Limb (tissue), 2 donors: ENCODE results near the gene SIDT2.

Source experiments
- DNase-seq, 2 donors: peaks; one replicate each; pipeline ENCODE4 v3.0.0-alpha.2; 2016; ENCODE audit errors: extremely low spot score in 2 of 2

The SIDT2 gene

DNA sequence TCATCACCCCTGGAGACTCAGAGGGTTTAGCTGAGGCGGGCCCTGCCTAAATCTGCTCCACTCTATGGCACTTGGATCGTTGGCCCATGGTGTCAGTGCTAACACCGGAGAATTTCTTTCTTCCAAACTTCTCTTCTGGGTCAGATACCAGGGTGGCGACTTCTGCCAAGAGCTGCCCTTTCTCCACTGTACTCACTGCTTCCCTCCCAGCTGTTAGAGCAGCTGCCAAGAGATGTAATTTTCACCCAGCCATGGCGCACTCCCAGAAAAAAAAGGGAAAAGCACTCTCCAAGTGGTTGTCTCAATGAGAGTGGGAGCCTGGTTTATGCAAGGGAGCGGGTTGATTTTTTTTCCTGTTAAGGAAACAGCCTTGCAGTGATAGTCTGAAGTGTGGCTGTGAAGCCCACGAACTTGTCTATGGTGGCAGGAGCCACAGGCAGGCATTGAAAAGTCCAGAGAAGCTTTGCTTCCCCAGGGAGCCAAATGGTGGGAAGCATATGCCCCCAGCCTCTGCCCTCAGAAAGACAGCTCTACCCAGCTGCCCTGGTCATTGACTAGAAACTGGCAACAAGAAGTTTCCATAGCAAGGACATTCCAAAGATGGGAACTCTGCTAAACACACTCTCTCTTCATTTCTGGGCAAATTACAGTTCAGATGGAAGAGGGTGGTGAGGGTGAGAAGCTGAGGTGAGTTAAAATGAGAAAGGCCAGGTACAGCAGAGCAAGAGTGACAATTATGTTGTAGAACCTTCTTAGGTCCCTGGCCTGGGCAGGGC, 42.6 kb downstream of the SIDT2 start:
- DNase-seq = peak in 1 of 2 donors; percentile 64

DNA sequence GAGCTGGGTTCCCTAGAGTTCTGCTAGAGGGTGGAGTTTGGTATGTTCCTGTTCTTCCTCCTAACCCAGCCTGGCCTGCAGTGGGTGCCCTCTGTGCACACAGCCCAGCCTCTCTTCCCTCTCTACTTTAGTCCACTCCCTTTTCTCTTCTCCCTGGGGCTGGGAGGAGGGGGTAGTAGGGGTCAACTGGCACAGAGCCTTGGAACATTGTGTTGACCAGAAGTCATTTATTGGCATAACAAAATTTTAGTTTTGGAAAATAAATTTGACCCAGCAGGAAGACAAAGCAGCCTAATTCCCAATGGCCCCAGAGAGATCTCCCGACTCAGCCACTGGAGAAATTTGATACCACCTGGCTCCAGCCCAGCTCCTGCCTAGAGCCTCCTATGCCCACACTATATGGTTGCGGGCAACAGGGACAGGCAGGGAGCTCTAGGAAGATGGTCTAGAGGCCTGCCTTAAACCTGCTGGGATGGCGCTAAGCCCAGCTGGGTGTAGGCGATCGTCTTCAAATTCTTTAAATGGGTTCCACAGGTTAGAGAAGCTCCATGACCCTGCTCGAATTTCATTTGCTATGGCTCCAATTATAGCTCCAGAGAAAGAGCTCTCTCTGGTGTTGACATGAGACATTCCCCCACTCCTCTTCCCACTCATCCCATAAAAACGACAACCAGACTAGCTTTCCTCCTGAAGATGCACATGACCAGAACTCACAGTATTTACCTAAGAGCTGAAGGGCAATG, 43.4 kb downstream of the SIDT2 start:
- peak in 1 of 2 donors; percentile 64 for DNase-seq

DNA sequence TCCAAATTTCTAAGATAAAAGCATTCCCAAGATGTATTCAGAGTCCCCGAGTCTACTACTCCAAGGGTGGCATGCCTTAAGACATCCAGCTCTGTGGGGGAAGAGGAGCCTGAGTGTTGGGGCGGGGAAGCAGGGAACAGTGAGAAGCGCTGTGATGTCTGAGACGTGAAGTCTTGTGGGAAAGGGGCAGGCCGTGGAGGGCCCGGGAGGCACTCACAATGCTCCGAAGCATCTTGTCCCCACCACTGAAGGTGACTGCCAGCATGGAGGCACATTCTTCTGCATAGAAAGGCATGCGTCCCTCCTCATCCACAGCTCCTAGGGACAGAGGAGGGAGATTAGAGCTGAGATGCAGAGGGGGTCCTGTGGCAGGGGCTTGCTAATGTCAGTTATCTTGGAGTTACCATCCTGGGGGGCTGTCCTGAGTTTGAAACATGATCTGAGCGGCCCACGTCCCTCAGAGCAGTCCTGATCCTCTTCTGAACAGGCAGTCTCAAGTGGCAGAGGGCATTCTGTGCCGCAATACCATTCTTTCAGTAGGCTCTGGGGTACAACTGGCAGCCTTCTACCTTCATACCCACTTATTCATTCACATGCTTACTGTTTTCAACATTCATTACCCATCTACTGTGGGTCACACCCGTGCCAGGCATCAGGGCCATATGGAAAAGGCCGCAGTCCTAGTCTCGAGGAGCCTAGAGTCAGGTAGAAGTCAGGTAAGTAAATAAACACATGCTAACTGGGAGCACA, 44.6 kb downstream of the SIDT2 start:
- no peak for DNase-seq

DNA sequence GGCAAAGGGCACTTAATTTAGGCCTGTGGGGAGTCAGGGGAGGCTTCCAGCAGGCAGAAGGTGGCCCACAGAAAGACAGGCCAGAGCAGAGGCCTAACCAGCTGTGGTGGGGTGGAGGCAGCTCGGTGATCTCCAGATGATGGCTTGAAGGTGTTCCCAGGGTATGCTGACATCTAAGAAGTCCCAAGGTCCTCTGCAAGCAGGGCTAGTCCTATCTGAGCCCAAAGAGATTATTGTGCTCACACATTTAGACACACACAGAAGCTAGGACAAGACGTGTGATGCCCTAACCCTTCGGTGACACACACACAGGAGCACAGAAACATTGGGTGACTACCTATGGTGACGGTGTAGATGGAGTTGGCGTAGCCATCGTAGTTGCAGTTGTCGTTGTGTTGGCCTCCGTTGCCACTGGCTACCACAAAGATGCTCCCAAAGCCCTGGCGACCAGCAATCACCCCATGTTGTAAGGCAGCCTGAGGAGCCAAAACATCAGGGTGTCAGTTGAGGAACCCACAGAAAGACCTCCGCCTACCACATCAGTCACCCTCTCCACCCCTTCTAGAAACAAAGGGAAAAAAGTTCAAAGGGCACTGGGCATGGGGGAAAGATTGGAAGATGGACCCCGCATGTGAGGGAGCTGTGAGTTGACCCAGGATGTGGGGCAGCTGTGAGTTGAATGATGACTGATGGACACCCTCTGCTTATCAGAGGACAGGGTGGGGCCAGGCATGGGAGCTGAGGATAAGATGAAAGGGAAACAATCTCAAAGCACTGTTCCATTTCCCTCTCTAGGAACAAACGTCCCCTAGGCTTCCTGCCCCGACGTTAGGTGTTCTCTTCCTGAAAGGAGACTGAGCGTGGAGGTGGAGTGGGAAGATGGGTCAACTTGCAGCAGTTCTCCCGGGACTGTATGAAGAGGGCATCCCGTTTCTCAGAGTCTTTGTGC, 45.5 kb downstream of the SIDT2 start:
- no peak for DNase-seq

DNA sequence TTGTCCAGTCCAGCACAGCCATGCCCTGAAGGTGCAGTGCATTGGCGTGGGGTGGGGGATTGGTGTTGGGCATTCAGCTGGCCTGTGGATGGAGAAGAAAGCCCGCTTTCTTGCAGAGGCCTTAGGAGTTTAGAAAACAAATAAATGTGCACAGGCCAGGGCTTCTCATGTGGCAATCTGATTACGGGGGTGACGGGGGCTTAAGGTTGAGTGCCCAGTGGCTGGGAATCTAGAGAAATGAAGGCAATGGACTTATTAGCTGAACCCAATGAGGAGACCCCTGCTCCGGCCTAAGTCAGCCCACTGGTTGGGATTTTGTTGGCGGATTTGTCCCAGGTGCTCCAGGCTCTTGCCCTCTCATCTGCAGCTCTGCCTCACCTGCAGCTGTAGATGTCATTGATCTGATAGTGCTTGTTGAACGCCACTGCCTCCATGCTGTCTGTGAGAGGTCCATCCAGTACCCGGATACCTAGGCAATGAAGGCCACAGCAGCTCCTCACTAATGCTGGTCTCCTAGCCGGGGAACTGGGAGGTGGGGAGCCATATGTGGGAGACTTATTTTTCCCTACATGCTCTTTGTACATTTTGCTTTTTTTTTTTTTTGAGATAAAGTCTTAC, 47.1 kb downstream of the SIDT2 start:
- no peak for DNase-seq

DNA sequence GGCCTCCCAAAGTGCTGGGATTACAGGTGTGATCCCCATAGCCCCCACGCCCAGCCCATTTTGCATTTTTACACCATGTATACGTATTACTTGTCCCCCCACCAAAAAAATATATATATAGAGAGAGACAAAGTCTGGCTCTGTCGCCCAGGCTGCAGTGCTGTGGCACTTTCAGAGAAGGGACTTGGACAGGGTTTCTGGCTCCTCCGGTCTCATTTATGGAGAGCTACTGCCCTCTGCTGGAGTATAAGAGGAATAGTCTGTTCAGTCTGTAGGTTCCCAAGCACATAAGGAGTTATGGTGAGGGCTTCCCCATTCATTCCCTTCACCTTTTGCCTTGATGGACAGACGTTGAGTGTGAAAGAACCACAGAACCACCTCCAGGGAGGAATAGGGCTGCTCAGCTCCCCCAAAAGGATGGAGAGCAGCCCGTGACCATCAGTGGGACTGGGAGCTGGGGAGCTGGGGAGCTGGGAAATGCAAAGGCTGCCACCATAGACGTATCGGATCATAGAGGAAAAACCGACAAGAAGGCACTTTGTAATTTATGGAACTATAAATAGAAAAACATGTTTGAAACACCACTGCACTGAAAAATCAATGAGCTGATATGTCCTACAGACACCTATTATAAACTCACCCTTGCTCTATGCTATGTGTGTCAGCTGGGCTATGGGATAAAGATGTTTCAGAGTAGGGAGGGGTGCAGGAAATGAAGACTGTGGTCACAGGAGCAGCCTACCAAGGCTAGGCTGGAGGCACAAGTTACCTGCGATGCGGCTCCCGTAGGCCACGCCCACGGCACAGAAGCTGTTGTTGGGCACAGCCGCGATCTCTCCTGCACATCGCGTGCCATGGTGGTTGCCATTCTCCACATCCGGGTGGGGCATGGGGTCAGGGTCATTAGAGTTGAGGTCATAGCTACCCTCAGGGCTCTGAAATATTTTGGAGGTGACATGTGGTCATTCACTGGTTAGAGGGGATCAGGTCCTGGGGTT, 48.1 kb downstream of the SIDT2 start:
- peak; percentile 57 to 89 for DNase-seq

DNA sequence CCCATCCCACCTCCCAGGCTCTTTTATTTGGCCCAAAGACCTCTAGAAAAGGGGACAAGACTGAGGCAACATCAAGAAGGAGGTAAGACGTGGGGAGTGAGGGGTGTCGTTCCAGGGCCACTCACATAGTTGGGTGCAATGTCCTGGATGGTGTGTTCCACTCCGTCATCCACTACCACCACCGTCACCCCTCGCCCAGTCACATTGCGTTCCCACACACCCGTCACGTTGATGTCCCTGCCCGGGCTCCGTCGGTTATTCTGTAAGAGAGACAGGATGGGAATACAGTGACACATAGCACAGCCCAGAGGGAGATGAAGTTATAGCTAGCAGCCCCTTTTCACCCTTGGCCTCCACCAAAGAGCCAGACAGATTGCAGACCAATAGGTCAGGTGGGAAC, 49.5 kb downstream of the SIDT2 start:
- no peak for DNase-seq

DNA sequence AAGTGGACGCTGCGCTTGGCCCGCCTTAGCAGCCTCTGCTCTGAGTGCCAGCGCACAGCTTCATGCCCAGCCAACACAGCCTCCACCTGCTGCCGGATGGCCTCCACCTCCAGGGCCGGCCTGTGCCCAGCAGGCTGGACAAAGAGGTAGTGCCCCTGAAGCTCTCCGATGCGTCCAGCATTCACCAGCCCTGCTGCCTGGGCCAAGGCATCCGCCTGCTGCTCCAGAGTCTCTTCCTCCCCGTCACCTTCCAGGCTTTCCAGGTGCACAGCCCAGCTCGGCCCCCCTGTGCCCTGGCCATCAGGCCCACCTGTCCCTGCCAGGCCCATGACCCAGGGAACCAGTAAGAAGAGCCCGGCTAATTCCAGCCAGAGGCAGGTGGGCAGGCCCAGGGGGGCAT, 50.9 kb downstream of the SIDT2 start:
- no peak for DNase-seq

DNA sequence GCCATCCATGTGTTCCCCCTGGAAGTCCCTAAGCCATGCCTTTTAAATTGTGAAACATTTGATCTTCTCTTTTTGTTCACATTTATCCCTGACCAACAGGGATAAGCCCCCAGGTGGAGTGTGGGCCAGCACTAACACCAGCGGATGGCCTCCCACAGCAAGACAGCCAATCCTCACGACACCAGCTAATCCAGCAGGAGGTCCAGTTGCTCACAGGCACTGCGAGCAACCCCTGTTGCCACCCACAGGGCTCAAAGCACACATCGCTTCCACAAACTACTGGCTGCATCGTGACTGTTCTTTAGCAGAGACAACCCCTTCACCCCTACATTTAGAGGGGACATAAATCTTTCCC, 51.4 kb downstream of the SIDT2 start:
- DNase-seq = no peak

DNA sequence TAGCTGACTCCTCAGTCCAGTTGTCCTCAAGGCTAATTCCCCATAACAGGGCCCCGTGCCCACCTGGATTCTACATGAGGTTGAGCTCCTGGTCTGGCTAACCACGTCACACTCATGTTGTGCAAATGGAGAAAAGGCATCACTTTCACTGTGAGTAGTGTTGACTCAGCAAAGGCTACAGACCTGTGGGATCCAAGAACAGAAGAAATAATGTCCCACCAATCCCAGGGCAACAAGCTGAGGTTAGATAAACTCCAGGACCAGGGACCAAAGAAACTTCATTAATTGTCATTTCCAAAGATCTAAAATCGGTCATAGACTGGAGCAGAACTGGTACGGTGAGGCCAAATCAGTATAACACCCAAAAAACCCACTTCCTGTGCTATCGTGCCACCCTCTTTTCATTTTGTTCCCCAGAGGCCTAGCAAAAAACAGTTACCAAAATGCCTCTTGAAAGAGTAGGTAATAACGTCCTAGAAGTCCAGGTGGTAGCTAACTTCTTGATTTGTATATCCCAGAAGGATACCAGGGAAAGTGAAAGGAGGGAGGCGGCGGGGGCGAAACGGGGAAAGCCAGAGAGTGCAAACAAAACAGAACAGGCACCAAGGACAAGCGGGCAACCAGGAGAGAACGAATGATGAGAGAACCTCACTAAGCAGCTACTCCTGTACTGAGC, 51.9 kb downstream of the SIDT2 start:
- DNase-seq = no peak

DNA sequence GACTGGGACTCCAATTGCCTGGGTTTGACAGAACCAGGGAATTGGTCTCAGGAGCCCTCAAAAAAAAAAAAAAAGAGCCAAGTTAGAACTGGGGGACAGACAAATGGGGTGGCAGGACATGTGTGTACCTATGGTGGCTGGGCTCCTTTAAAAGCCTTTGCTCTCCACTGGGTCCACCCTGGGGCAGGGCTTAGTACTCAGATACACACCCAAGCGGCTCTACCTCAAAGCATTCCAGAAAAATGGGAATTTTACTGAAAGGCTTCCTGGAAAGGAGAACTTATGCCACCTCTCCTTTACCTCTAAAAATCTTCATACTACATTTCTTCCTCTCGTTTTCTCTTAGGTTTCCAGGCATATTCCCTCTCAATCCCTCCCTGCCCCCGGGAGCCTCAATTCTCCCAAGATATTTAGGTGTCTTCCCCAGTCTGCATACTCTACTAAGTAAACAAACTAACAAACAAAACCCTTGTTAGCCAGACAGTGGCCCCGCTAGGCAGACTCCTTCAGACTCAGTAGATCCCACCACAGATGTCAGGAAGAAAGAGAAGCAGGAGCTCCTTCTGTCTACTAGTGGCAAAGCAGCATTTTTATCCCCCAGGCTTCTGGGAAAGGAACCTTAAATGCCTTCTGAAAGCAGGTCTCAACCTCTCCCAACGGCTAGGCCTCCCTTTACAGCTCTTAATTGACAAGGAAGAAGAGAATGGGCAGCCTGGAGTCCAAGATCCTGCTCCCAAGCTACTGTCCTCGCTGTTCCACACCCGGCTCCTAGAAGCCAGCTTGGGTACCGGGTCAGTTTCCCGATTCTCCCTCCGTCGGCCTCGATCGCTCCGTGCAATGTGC, 52.7 kb downstream of the SIDT2 start:
- DNase-seq = no peak

DNA sequence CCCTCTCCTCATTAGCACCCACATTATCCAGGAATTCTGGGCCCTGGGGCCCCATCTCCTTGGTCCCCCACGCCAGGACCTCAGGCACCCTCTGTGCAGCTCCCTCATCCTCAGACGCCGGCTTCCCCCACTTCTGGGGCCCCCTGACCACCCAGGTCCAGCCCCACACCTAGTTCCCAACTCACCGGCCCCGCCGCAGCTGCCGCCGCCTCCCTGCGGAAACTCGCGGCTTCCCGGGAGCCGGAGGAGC, 53.2 kb downstream of the SIDT2 start, which contains the start of gene PCSK7:
TSS of gene PCSK7 (minus strand) at position 232 of the 250 bp plus-strand sequence. CDS start 2,229 bp downstream, outside the sequence.
- DNase-seq = no peak

DNA sequence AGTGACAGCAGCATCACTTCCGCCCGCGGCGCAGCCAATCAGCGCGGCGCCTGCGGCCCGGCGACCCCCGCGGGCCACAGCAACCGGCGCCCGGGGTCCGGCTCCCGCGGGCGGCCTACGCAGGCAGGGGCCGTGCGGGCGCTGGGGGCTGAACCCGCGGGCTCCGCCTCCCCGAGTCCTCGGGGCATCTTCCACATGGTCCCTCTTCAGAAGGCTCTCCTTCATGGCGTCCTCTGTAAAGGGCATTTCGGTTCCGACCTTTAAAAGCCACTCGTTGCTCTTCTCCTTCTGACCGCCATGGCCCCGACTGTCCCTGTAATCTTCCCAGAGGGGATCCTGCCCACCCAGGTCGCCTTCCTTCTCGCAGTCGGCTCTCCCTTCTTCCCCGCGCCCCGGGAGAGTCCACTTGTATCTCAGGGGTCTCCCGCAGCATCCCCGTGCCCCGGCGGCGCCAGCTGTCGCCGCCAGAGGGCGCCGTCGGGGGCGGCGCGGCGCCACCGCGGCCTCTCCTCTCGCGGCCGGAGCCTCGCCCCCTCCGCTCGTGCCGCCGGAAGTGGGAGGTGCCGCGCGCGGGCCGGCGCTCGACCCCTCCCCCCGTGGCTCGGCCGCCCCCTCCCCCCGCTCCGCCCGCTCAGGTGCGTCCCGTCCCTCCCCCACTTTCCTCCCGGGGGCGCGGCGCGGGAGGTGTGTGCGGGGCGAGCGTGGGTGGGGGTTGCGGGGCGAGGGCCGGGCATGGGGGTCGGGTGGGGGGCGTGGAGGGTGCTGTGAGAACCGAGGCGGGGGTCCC, 53.7 kb downstream of the SIDT2 start, which contains the start of gene RNF214:
TSS of gene RNF214 (plus strand) at position 580 of the 787 bp plus-strand sequence. CDS start 1,602 bp downstream, outside the sequence.
- peak; percentile 88 to 91 for DNase-seq

DNA sequence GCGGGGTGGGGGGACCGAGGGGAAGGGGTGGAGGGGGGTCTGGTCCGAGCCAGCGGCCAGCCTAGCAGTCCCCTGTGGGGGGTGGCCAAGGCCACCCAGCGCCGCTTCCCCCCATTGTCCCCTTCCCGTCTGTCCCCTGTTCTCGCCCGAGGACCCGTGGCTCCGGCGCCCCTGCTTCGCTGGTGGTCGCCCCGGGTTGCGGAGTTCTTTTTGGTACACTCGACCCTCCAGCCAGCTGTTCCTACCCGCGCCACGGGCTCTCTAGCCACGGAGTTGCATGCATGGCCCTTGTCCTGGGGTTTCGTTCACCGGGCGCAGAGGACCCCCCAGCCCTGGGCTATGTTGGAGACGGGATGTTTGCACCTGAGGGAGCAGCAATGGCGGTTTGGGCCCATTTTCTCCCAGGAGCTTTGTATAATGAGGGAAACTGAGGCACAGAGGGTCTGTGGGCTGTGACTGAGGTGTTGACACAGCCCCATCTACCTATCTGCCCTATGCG, 54.4 kb downstream of the SIDT2 start:
- DNase-seq = no peak

DNA sequence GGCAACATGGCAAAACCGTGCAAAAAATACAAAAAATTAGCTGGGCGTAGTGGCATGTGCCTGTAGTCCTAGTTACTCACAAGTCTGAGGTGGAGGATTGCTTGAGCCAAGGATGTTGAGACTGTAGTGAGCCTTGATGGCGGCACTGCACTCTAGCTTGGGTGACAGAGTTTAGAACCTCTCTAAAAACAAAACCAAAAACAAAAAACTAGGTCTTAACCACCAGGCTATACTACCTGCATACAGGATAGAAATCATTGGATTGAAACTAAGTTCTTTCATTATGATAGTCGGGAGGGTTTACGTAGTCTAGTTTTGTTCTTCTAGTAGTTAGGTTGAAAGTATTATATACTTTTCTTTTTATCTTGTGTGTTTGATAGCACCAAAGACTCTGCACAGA, 59.7 kb downstream of the SIDT2 start:
- DNase-seq = no peak

DNA sequence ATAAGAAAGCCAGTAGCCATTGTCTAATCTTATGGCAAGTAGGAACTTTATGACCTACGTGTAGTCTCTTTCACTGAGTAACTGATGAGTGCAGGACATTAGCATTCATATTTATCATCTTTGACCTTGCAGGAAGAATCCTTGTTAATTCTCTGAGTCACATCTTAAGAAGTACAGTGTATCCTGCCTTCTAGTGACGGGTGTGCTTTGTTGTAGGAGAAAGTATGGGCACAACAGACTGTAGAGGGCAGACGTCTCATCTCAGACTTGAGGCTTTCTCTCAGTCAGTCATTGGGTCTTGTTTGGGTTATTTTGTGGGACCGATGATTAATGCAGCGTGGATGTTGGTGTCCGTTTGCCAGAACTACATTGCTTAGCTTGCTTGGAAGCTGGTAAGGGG, 60.8 kb downstream of the SIDT2 start:
- DNase-seq = no peak
